Upper lobe of left lung (tissue), 6 donors: ENCODE measurements around the gene IDI1. TPM values are rescaled to one million over a fixed set of nuclear protein-coding genes. Genes with fewer than 3 reads are reported as not detected.
A peak's percentile ranks its signal among the peaks of the same experiment; 100 is the strongest.

Source experiments
- ATAC-seq, 2 donors: fragments of 200-7000 bp; cut with Tn5 transposase; one replicate each; pipeline ENCODE4 v1.9.1; 2022; ENCODE audit warnings: mild to moderate bottlenecking in 2 of 2, moderate library complexity in 2 of 2; ENCODE audit not compliant: low FRiP score in 2 of 2
- DNase-seq, 2 donors: peaks; one replicate each; pipeline ENCODE4 v3.0.0-alpha.2; 2019 to 2020
- H3K27ac ChIP-seq, 4 donors: fragments of 200-600 bp; sonication (generic); one replicate each; pipeline ENCODE4 v1.5.1; 2016 to 2019
- H3K27me3 ChIP-seq, 4 donors: fragments of 200-600 bp; sonication (generic); one replicate each; pipeline ENCODE4 v1.5.1; 2017 to 2019
- H3K36me3 ChIP-seq, 4 donors: fragments of 200-600 bp; sonication (generic); one replicate each; pipeline ENCODE4 v1.5.1; 2016 to 2019
- H3K4me1 ChIP-seq, 4 donors: fragments of 200-600 bp; sonication (generic); one replicate each; pipeline ENCODE4 v1.5.1; 2018 to 2019
- H3K4me3 ChIP-seq, 4 donors: fragments of 200-600 bp; sonication (generic); one replicate each; pipeline ENCODE4 v1.5.1; 2017 to 2019; ENCODE audit warnings: mild to moderate bottlenecking in 2 of 4, moderate library complexity in 1 of 4
- H3K9me3 ChIP-seq, 4 donors: fragments of 200-600 bp; sonication (generic); one replicate each; pipeline ENCODE4 v1.5.1; 2018 to 2019
- EP300 ChIP-seq, 4 donors: sonication (generic); formaldehyde crosslinking; IDR thresholded peaks; one replicate each; pipeline ENCODE4 v1.5.1; 2017; ENCODE audit warnings: antibody characterized with exemption in 4 of 4, control low read depth in 2 of 4
- POLR2A ChIP-seq, 4 donors: fragments of 450-650 bp; IDR thresholded peaks; one replicate each; pipeline ENCODE4 v1.5.1; 2016 to 2017; ENCODE audit warnings: antibody characterized with exemption in 4 of 4, mild to moderate bottlenecking in 2 of 4
- POLR2AphosphoS5 ChIP-seq, 2 donors: sonication (generic); formaldehyde crosslinking; IDR thresholded peaks; one replicate each; pipeline ENCODE4 v1.5.1; 2017; ENCODE audit warnings: antibody characterized with exemption in 2 of 2
- WGBS, 2 donors: methylation state at CpG; one replicate each; pipeline ENCODE4 v1.1.5; 2017 to 2018; 5-methylcytosine and 5-hydroxymethylcytosine counted together
- total RNA-seq, 6 donors: library from RNA; depleted of rRNA in 4 of 6; stranded (reverse); fragments of >200 nt in 4 of 6; gene quantifications; one replicate each; pipeline versions ENCODE4 v1.1.0 to v1.2.1, GENCODE V29; 2016 to 2021
- TF ChIP-seq, protein P1 (sequence below), 6 experiments: fragments of 450-650 bp in 4 of 6; fragments of 200-600 bp in 2 of 6; sonication (generic) in 2 of 6; IDR thresholded peaks; one replicate each; pipeline ENCODE4 v1.5.1; 2016 to 2019; ENCODE audit warnings: antibody characterized with exemption in 6 of 6
- donor health status: DM: no; HTN: no; CAD: no; lungs with moderate emphysema.
- donor health status: DM: no; HTN: yes; CAD: no; lungs with severe emphysema.

IDI1 gene
- total RNA-seq, 6 donors from 2014 or later = 35.6 to 100 (median 79.1) TPM

- no peak overlapping the region for H3K4me3 ChIP-seq
These were observed 11.8 kb downstream of the IDI1 start for GRCh38 chr10:1037098-1037497.

DNA sequence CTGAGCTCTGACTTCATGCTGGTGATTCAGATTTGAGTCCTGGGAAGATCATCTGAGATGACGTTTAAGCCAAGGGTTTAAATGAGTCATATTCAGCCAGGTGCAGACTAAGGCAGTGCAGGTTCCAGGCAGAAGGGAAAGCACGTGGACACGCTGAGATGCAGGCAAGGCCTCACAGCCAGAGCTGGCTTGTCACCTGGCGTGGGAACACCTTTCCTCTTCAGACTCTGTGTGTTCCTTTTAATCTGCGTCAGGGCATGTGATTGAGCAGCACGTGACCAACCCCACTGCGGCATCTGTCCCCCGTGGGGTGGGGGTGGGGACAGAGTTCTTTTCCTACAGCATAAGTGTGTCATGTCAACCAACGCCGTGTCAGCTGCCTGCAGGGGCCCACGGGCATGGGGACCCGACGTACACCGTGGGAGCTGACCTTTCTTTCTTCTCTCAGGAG is 12.6 kb downstream of the IDI1 start:
- Histone ChIP-seq H3K27me3 (no peaks in the 10 kb centered on the region), H3K4me1 (no peaks in the 10 kb centered on the region), H3K27ac (no peak overlapping the region), H3K4me3 (no peak overlapping the region), H3K9me3 (no peaks in the 10 kb centered on the region), H3K36me3 (peaks cover 9 to 43% (median 17%) of the 10 kb centered on the region in 4 donors)
- TF ChIP-seq POLR2AphosphoS5 (IDR thresholded peaks at IDR 0.05) = no peak
- TF ChIP-seq, protein P1, sequence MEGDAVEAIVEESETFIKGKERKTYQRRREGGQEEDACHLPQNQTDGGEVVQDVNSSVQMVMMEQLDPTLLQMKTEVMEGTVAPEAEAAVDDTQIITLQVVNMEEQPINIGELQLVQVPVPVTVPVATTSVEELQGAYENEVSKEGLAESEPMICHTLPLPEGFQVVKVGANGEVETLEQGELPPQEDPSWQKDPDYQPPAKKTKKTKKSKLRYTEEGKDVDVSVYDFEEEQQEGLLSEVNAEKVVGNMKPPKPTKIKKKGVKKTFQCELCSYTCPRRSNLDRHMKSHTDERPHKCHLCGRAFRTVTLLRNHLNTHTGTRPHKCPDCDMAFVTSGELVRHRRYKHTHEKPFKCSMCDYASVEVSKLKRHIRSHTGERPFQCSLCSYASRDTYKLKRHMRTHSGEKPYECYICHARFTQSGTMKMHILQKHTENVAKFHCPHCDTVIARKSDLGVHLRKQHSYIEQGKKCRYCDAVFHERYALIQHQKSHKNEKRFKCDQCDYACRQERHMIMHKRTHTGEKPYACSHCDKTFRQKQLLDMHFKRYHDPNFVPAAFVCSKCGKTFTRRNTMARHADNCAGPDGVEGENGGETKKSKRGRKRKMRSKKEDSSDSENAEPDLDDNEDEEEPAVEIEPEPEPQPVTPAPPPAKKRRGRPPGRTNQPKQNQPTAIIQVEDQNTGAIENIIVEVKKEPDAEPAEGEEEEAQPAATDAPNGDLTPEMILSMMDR (IDR thresholded peaks at IDR 0.05) = no peak
- TF ChIP-seq EP300 (IDR thresholded peaks at IDR 0.05) = no peak
- TF ChIP-seq POLR2A (IDR thresholded peaks at IDR 0.05) = no peak
- DNase-seq (peak in 1 of 2 donors; percentile 44), ATAC-seq (peak in 1 of 2 donors; percentile 43)
- WGBS, 2 donors = 65 to 76% methylated on average over 14 of the region's 14 CpGs

More at GRCh38 chr10:1037098-1037497, 11.8 kb downstream of the IDI1 start:
- no peak for DNase-seq
- Histone ChIP-seq H3K4me1 (no peaks in the 10 kb centered on the region), H3K9me3 (no peaks in the 10 kb centered on the region), H3K36me3 (peaks cover 9 to 50% (median 20%) of the 10 kb centered on the region in 4 donors), H3K27me3 (no peaks in the 10 kb centered on the region), H3K27ac (no peak overlapping the region)
- WGBS, 2 donors = 88 to 91% methylated on average over 11 of the region's 11 CpGs
- peak in 1 of 2 donors; percentile 23 for ATAC-seq
- TF ChIP-seq, protein P1 (IDR thresholded peaks at IDR 0.05) = no peak
- TF ChIP-seq POLR2A (IDR thresholded peaks at IDR 0.05) (no peak), POLR2AphosphoS5 (IDR thresholded peaks at IDR 0.05) (no peak), EP300 (IDR thresholded peaks at IDR 0.05) (no peak)

DNA sequence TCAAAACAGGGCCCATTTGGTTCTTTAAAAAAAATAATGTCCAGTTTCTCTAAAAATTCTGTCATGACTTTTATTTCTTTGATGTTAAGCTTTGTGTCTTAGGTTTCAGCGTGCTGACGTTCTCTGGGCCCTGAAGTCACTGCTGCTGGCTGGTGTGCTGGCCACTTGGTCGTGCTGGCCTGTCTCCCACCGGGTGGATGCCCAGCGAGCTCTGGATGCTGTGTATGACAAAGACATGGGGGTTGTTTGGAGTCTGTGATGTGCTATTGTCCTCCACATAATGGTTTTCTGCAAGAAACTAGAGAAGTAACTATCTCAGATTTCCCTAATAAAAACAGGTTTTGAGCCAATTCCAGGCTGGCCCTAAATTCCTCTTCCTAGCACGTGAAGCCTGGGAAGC is 13.7 kb downstream of the IDI1 start:
- H3K4me1 ChIP-seq = no peaks in the 10 kb centered on the region
- WGBS, 2 donors = 87 to 93% methylated on average over 6 of the region's 6 CpGs

DNA sequence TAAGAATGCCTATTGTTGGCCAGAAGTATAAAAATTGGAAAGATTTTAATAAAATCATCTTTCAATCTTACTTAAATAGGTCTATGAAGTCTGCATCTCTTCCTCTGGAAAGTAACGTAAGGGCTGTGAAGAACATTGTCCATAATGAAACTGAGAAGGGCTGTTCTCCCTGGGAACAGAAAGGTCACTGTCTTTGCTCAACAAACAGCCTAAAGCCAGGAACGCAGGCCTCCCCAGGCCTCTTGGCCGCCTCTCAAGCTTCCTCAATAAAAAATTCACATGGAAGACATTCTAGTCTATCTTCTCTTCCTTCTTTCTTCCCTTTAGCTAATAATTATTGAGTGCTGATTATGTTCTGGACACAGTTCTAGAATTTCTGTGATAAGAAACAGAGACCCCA is 14.2 kb downstream of the IDI1 start:
- no peak for ATAC-seq
- 90 to 97% methylated on average over 3 of the region's 3 CpGs for WGBS, 2 donors

More for the DNA sequence above, 13.7 kb downstream of the IDI1 start:
- Histone ChIP-seq H3K27me3 (no peaks in the 10 kb centered on the region), H3K9me3 (no peaks in the 10 kb centered on the region), H3K27ac (no peak overlapping the region), H3K4me3 (no peak overlapping the region), H3K36me3 (peaks cover 4 to 31% (median 12%) of the 10 kb centered on the region in 4 donors)
- ATAC-seq = no peak
- DNase-seq = no peak
- no peak for TF ChIP-seq POLR2AphosphoS5 (IDR thresholded peaks at IDR 0.05)
- no peak for TF ChIP-seq EP300 (IDR thresholded peaks at IDR 0.05)
- TF ChIP-seq, protein P1 (IDR thresholded peaks at IDR 0.05) = no peak
- no peak for TF ChIP-seq POLR2A (IDR thresholded peaks at IDR 0.05)

More for the DNA sequence above, 14.2 kb downstream of the IDI1 start:
- TF ChIP-seq POLR2A (IDR thresholded peaks at IDR 0.05) (no peak), POLR2AphosphoS5 (IDR thresholded peaks at IDR 0.05) (no peak), EP300 (IDR thresholded peaks at IDR 0.05) (no peak)
- TF ChIP-seq, protein P1 (IDR thresholded peaks at IDR 0.05) = no peak
- no peak overlapping the region for H3K4me3 ChIP-seq
- no peaks in the 10 kb centered on the region for H3K4me1 ChIP-seq
- no peaks in the 10 kb centered on the region for H3K9me3 ChIP-seq
- H3K27ac ChIP-seq = no peak overlapping the region
- H3K27me3 ChIP-seq = no peaks in the 10 kb centered on the region
- peaks cover under 1 to 27% (median 11%) of the 10 kb centered on the region in 4 donors for H3K36me3 ChIP-seq
- DNase-seq = no peak
